H1 (cell line): ENCODE data around the gene ZFP36L1. TPM values are rescaled to one million over a fixed set of nuclear protein-coding genes. Genes with fewer than 3 reads are reported as not detected.

Source experiments
- RNF2 ChIP-seq: fragments of 200-900, 300-1000 bp; sonication (generic); IDR thresholded peaks from 2 replicates; pipeline ENCODE4 v1.7.1; 2016; ENCODE audit warnings: borderline replicate concordance, low read depth, mild to moderate bottlenecking, antibody characterized with exemption, low read length; ENCODE audit not compliant: poor library complexity, severe bottlenecking; ENCODE audit errors: missing control alignments
- polyA plus RNA-seq, 7 experiments: library from polyadenylated mRNA; depleted of rRNA in 3 of 7; stranded (reverse) in 5 of 7; unstranded in 2 of 7; fragments of >200 nt in 5 of 7; fragments of 200-250 nt in 2 of 7; gene quantifications; 1 replicate in 5 of 7; 2 replicates in 1 of 7; 4 replicates in 1 of 7; pipeline versions ENCODE4 v1.2.1 to v1.2.3, GENCODE V29; 2011 to 2013; ENCODE audit warnings: missing spikeins in 2 of 7, mixed read lengths in 2 of 7
- total RNA-seq: library from RNA; stranded (reverse); fragmentation: NEBNext Ultra II Directional; extraction: Animal tissue kit (Norgen Biotek cat#: 25700); gene quantifications from 2 replicates; pipeline ENCODE4 v1.2.1, GENCODE V29; 2021

The ZFP36L1 gene
- total and polyA plus RNA-seq, 2 of the 8 experiments (the other 6 are each of a cell fraction or from before 2014, with no cell fraction given): 80.4 to 132 TPM

GRCh38 chr14:68798621-68799020 is 5.8 kb upstream of the ZFP36L1 start (continued):
- TF ChIP-seq RNF2: no peak
- TF ChIP-seq, all 59 proteins: peak for 0
